ENCODE measurements around the gene SGCE. TPM values are rescaled to one million over a fixed set of nuclear protein-coding genes. Genes with fewer than 3 reads are reported as not detected.

Gene SGCE
- total RNA-seq, 1 experiment from 2014 or later: 49.2 TPM

- H3K36me3 ChIP-seq (ENCODE audit: insufficient read depth, low read length, poor library complexity, severe bottlenecking): no peaks in the 10 kb centered on the region
- DNase-seq (ENCODE audit: low spot score): no peak
- H3K4me1 ChIP-seq (ENCODE audit: insufficient read depth, low read length, poor library complexity, severe bottlenecking): peaks cover 14% of the 10 kb centered on the region
- no peaks in the 10 kb centered on the region for H3K9me3 ChIP-seq (ENCODE audit: low read depth, low read length, poor library complexity, severe bottlenecking)
- ChIA-PET POLR2A (ENCODE audit: low non-redundant PET) (no interaction called here), CTCF (interaction anchor here (1.3 to 1.4 kb wide), 2 partner anchors 205 to 259 kb away, joined by 4 to 10 read pairs; no protein-coding TSS in a partner anchor)
- H3K4me3 ChIP-seq (ENCODE audit: low read depth, low read length, poor library complexity, severe bottlenecking): peak overlapping the region; percentile 63
- intact Hi-C loops (cut with micrococcal nuclease; ENCODE audit: unreplicated experiment): loop anchor here (2.0 to 10.0 kb wide), 5 partner anchors 142 to 820 kb away; no protein-coding TSS in a partner anchor
- H3K27ac ChIP-seq (ENCODE audit: low read depth, low read length, poor library complexity, severe bottlenecking): peak overlapping the region; percentile 67
- TSS peak; percentile 38 for BruUV-seq (replicated peaks)
- TF ChIP-seq, protein P1, sequence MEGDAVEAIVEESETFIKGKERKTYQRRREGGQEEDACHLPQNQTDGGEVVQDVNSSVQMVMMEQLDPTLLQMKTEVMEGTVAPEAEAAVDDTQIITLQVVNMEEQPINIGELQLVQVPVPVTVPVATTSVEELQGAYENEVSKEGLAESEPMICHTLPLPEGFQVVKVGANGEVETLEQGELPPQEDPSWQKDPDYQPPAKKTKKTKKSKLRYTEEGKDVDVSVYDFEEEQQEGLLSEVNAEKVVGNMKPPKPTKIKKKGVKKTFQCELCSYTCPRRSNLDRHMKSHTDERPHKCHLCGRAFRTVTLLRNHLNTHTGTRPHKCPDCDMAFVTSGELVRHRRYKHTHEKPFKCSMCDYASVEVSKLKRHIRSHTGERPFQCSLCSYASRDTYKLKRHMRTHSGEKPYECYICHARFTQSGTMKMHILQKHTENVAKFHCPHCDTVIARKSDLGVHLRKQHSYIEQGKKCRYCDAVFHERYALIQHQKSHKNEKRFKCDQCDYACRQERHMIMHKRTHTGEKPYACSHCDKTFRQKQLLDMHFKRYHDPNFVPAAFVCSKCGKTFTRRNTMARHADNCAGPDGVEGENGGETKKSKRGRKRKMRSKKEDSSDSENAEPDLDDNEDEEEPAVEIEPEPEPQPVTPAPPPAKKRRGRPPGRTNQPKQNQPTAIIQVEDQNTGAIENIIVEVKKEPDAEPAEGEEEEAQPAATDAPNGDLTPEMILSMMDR (conservative IDR thresholded peaks at IDR 0.05; ENCODE audit: low read depth, low read length): no peak
- TF ChIP-seq EZH2 (IDR thresholded peaks at IDR 0.05; ENCODE audit: borderline replicate concordance, low read depth, low read length, poor library complexity, severe bottlenecking): no peak
- no peaks in the 10 kb centered on the region for H3K27me3 ChIP-seq (replicated peaks; ENCODE audit: insufficient read depth, low read depth, low read length, poor library complexity)
Measured at GRCh38 chr7:94654783-94655125, 1.2 kb downstream of the SGCE start.

- Histone ChIP-seq H3K4me3 (ENCODE audit: low read depth, low read length, poor library complexity, severe bottlenecking) (no peak overlapping the region), H3K36me3 (ENCODE audit: insufficient read depth, low read length, poor library complexity, severe bottlenecking) (no peaks in the 10 kb centered on the region), H3K9me3 (ENCODE audit: low read depth, low read length, poor library complexity, severe bottlenecking) (no peaks in the 10 kb centered on the region), H3K27me3 (replicated peaks; ENCODE audit: insufficient read depth, low read depth, low read length, poor library complexity) (no peaks in the 10 kb centered on the region), H3K4me1 (ENCODE audit: insufficient read depth, low read length, poor library complexity, severe bottlenecking) (peaks cover 9% of the 10 kb centered on the region), H3K27ac (ENCODE audit: low read depth, low read length, poor library complexity, severe bottlenecking) (no peak overlapping the region)
- intact Hi-C loops (cut with micrococcal nuclease; ENCODE audit: unreplicated experiment): loop anchor here (10.0 kb wide), 2 partner anchors 366 to 824 kb away; no protein-coding TSS in a partner anchor
- CTCF ChIA-PET: no interaction called here
- DNase-seq (ENCODE audit: low spot score): no peak
- POLR2A ChIA-PET (ENCODE audit: low non-redundant PET): no interaction called here
- BruUV-seq (replicated peaks): no TSS peak
- TF ChIP-seq EZH2 (IDR thresholded peaks at IDR 0.05; ENCODE audit: borderline replicate concordance, low read depth, low read length, poor library complexity, severe bottlenecking): no peak
- TF ChIP-seq, protein P1 (conservative IDR thresholded peaks at IDR 0.05; ENCODE audit: low read depth, low read length): no peak
Measured at GRCh38 chr7:94650147-94651051, 5.5 kb downstream of the SGCE start.

DNA sequence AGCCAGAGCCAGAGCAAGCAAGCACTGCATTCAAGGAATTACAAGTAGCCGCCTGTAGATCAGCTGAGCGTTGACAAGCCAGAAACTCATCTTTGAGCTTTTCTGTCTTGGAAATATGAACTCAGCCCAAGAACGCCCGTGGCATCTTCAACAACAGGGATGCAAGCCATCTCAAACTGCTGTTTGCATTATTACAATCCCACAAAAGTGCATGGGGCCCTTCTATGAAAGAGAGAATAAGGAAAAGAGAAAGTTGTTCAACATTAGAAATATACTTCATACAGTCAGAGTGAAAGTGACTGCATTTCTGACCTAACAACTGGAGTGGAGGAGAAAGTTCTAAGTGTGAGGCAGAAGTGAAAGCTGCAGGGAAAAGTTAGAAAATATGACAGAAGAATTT is 6.5 kb downstream of the SGCE start:
- POLR2A ChIA-PET (ENCODE audit: low non-redundant PET): no interaction called here
- H3K9me3 ChIP-seq (ENCODE audit: low read depth, low read length, poor library complexity, severe bottlenecking): no peaks in the 10 kb centered on the region
- no peak overlapping the region for H3K4me3 ChIP-seq (ENCODE audit: low read depth, low read length, poor library complexity, severe bottlenecking)
- CTCF ChIA-PET: no interaction called here
- intact Hi-C loops (cut with micrococcal nuclease; ENCODE audit: unreplicated experiment): no loop called here
- TF ChIP-seq EZH2 (IDR thresholded peaks at IDR 0.05; ENCODE audit: borderline replicate concordance, low read depth, low read length, poor library complexity, severe bottlenecking): no peak
- TF ChIP-seq, protein P1 (conservative IDR thresholded peaks at IDR 0.05; ENCODE audit: low read depth, low read length): no peak
- no peak overlapping the region for H3K27ac ChIP-seq (ENCODE audit: low read depth, low read length, poor library complexity, severe bottlenecking)
- H3K27me3 ChIP-seq (replicated peaks; ENCODE audit: insufficient read depth, low read depth, low read length, poor library complexity): no peaks in the 10 kb centered on the region
- BruUV-seq (replicated peaks): no TSS peak
- H3K4me1 ChIP-seq (ENCODE audit: insufficient read depth, low read length, poor library complexity, severe bottlenecking): peaks cover 6% of the 10 kb centered on the region
- no peaks in the 10 kb centered on the region for H3K36me3 ChIP-seq (ENCODE audit: insufficient read depth, low read length, poor library complexity, severe bottlenecking)
- DNase-seq (ENCODE audit: low spot score): no peak

Measured in A673 (cell line).